ENCODE results near the gene SLC17A9. TPM values are rescaled to one million over a fixed set of nuclear protein-coding genes. Genes with fewer than 3 reads are reported as not detected.

The SLC17A9 gene
- total RNA-seq, 1 donor from 2014 or later: 19.5 TPM

GRCh38 chr20:63000958-63001357 lies 48.4 kb downstream of the SLC17A9 start:
- no peak overlapping the region for H3K4me3 ChIP-seq (ENCODE audit: low read depth, low read length)
- no peak for TF ChIP-seq CTCF (conservative IDR thresholded peaks at IDR 0.05; ENCODE audit: low read depth, low read length)
- no peak for DNase-seq (ENCODE audit: low read depth)

- no peak overlapping the region for H3K4me3 ChIP-seq (ENCODE audit: low read depth, low read length)
- no peak for DNase-seq (ENCODE audit: low read depth)
Observed at GRCh38 chr20:63002511-63002910, 50.0 kb downstream of the SLC17A9 start.

DNA sequence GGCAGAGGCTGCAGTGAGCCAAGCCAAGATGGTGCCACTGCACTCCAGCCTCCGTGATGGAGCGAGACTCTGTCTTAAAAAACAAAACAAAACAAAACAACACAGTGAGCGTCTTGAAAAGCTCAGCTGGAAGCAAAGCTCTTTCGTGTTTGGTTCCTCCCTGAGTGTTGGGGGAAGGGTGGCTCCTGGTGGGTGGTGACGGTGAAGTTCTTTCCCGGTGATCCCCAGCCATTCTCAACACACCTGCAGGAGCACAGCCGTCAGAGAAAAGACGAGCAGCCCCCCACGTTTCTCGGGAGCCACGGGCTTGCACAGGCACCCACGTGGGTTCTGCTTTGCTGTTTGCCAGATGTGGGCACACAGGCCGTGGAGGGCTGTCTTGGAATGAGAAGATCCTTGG lies 51.0 kb downstream of the SLC17A9 start:
- DNase-seq (ENCODE audit: low read depth): no peak
- no peak overlapping the region for H3K4me3 ChIP-seq (ENCODE audit: low read depth, low read length)
- no peak for TF ChIP-seq CTCF (conservative IDR thresholded peaks at IDR 0.05; ENCODE audit: low read depth, low read length)

More at GRCh38 chr20:63002511-63002910, 50.0 kb downstream of the SLC17A9 start:
- TF ChIP-seq CTCF (conservative IDR thresholded peaks at IDR 0.05; ENCODE audit: low read depth, low read length): no peak

GRCh38 chr20:63004607-63005364 lies 52.3 kb downstream of the SLC17A9 start:
- no peak overlapping the region for H3K4me3 ChIP-seq (ENCODE audit: low read depth, low read length)
- TF ChIP-seq CTCF (conservative IDR thresholded peaks at IDR 0.05; ENCODE audit: low read depth, low read length): no peak
- DNase-seq (ENCODE audit: low read depth): no peak

- no peak overlapping the region for H3K4me3 ChIP-seq (ENCODE audit: low read depth, low read length)
- no peak for TF ChIP-seq CTCF (conservative IDR thresholded peaks at IDR 0.05; ENCODE audit: low read depth, low read length)
- DNase-seq (ENCODE audit: low read depth): no peak
Observed at GRCh38 chr20:63005365-63005861, 52.9 kb downstream of the SLC17A9 start.

GRCh38 chr20:63005862-63006539 lies 53.5 kb downstream of the SLC17A9 start:
- H3K4me3 ChIP-seq (ENCODE audit: low read depth, low read length): no peak overlapping the region
- no peak for TF ChIP-seq CTCF (conservative IDR thresholded peaks at IDR 0.05; ENCODE audit: low read depth, low read length)
- no peak for DNase-seq (ENCODE audit: low read depth)

All from epithelial cell of proximal tubule (primary cell).